ENCODE results near the gene TSPAN16. TPM values are rescaled to one million over a fixed set of nuclear protein-coding genes. Genes with fewer than 3 reads are reported as not detected.

The TSPAN16 gene
- total and polyA plus RNA-seq, 2 donors (not counting 3 experiments of a cell fraction or from before 2014, with no cell fraction given) = not detected

DNA sequence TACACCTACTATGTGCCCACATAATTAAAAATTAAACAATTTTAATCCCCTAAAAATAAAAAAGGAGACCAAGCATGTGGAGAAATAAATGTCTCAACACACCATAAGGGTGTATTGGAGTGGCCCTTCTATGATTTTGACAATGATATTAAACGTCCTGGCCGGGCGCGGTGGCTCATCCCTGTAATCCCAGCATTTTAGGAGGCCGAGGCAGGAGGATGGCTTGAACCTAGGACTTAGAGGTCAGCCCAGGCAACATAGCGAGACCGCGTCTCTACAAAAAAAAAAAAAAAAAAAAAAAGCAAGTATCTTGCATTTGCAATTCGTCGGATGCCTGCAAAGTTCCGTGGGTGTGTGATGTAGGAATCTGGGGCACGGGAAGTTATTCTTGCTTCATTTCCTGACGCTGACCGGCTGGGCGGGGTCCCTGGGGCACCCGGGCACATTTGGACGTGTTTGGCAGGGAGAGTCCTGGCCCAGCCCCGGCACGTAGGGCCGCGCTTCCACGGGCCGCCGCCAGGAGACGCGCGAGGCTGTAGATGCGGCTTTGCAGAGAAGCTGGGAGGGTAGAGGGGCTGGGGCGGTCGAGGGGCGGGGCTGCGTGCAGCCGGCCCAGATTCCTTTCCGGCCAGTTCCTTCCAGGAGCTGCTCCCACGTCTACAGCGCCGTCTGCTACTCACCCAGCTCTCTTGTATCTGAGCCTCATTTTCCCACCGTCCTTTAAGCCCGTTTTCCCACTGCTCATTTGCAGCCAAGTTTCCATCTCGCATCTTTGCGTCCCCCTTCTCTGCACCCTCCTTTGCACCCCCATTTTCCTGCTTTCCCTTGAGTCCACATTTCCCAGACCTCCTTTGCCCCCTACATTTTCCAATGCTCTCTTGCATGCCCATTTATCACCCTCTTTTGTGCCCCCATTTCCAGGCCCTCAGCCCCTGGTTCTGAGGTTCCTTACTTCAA, 2.2 kb upstream of the TSPAN16 start:
- no peaks in the 10 kb centered on the region for H4K20me1 ChIP-seq (replicated peaks; ENCODE audit: control insufficient read depth, extremely low read depth, insufficient read depth, low read length)
- H2AFZ ChIP-seq (ENCODE audit: low read depth, low read length) = peak overlapping the region; percentile 38
- ChIA-PET POLR2A (interaction anchor here (0.6 to 1.0 kb wide), 3 partner anchors 27 to 300 kb away, joined by 3 to 4 read pairs (median 3); no protein-coding TSS in a partner anchor), CTCF (interaction anchor here (0.6 to 2.4 kb wide), 63 partner anchors 10 to 295 kb away, joined by 3 to 55 read pairs (median 5); partner anchors contain the start of genes CCDC159, ECSIT, ELOF1 and EPOR)
- H3K4me1 ChIP-seq (ENCODE audit: control insufficient read depth, extremely low read depth, insufficient read depth, low read length) = no peaks in the 10 kb centered on the region
- no peaks in the 10 kb centered on the region for H3K9me3 ChIP-seq (replicated peaks; ENCODE audit: control insufficient read depth, insufficient read depth, low read length)
- H3K9ac ChIP-seq (replicated peaks; ENCODE audit: extremely low read depth, insufficient read depth, low read length) = no peak overlapping the region
- H3K4me2 ChIP-seq (ENCODE audit: insufficient read depth, low read length) = peak overlapping the region; percentile 20
- TF ChIP-seq EZH2 (IDR thresholded peaks at IDR 0.05; ENCODE audit: borderline replicate concordance, low read depth, low read length, severe bottlenecking) = no peak
- TF ChIP-seq FOS (IDR thresholded peaks at IDR 0.05; ENCODE audit: borderline replicate concordance, insufficient read depth, low read length) = peak; percentile 13
- TF ChIP-seq POLR2A (IDR thresholded peaks at IDR 0.05; ENCODE audit: low read depth, low read length) = peak; percentile 51
- no peak for TF ChIP-seq GATA2 (IDR thresholded peaks at IDR 0.05; ENCODE audit: insufficient read depth, insufficient read length, low read depth, low read length)
- TF ChIP-seq, protein P1, sequence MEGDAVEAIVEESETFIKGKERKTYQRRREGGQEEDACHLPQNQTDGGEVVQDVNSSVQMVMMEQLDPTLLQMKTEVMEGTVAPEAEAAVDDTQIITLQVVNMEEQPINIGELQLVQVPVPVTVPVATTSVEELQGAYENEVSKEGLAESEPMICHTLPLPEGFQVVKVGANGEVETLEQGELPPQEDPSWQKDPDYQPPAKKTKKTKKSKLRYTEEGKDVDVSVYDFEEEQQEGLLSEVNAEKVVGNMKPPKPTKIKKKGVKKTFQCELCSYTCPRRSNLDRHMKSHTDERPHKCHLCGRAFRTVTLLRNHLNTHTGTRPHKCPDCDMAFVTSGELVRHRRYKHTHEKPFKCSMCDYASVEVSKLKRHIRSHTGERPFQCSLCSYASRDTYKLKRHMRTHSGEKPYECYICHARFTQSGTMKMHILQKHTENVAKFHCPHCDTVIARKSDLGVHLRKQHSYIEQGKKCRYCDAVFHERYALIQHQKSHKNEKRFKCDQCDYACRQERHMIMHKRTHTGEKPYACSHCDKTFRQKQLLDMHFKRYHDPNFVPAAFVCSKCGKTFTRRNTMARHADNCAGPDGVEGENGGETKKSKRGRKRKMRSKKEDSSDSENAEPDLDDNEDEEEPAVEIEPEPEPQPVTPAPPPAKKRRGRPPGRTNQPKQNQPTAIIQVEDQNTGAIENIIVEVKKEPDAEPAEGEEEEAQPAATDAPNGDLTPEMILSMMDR (IDR thresholded peaks at IDR 0.05; ENCODE audit: extremely low read depth in 1 of 2, insufficient read depth in 1 of 2, low read depth in 1 of 2, low read length in 2 of 2) = peak; percentile 97 to 99
- peak; percentile 72 for TF ChIP-seq POLR2AphosphoS5 (IDR thresholded peaks at IDR 0.05; ENCODE audit: insufficient read depth, low read depth, low read length)
- TF ChIP-seq MYC (IDR thresholded peaks at IDR 0.05; ENCODE audit: low read depth, low read length) = no peak
- TF ChIP-seq JUN (IDR thresholded peaks at IDR 0.05; ENCODE audit: borderline replicate concordance, insufficient read depth, insufficient read length, low read depth) = no peak
- TF ChIP-seq, protein P2, sequence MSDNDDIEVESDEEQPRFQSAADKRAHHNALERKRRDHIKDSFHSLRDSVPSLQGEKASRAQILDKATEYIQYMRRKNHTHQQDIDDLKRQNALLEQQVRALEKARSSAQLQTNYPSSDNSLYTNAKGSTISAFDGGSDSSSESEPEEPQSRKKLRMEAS (IDR thresholded peaks at IDR 0.05; ENCODE audit: insufficient read depth, insufficient read length) = peak; percentile 24
- FAIRE-seq = peak; percentile 98
- H3K27ac ChIP-seq (ENCODE audit: insufficient read depth, low read depth, low read length) = no peak overlapping the region
- H3K79me2 ChIP-seq (ENCODE audit: control insufficient read depth, insufficient read depth, low read length) = no peaks in the 10 kb centered on the region
- dilution Hi-C loops (cut with MboI; ENCODE audit: extremely low pct_ligation_motif_present, low sequenced_read_pairs) (no loop called here), intact Hi-C loops (cut with micrococcal nuclease) (loop anchor here (1.0 kb wide), 6 partner anchors 46 to 294 kb away; partner anchors contain the start of gene RAB3D)
- no peaks in the 10 kb centered on the region for H3K9me1 ChIP-seq (replicated peaks; ENCODE audit: control insufficient read depth, extremely low read depth, insufficient read depth, low read length)
- H3K27me3 ChIP-seq (ENCODE audit: control insufficient read depth in 2 of 2, insufficient read depth in 2 of 2, low read length in 2 of 2) = peaks cover 0 to under 1% of the 10 kb centered on the region in 2 experiments
- DNase-seq (ENCODE audit: low read depth, low spot score) = peak; percentile 94
- no peaks in the 10 kb centered on the region for H3K36me3 ChIP-seq (ENCODE audit: control insufficient read depth in 2 of 2, extremely low read depth in 1 of 2, insufficient read depth in 2 of 2, low read length in 2 of 2)
- peak overlapping the region in 1 of 3 experiments; percentile 17 for H3K4me3 ChIP-seq (replicated peaks in 1 of 3; ENCODE audit: insufficient read depth in 1 of 3, low read depth in 1 of 3, low read length in 3 of 3)
- BruUV-seq (replicated peaks) = no TSS peak
